K562 (cell line): ENCODE data around the gene SEMA6C. TPM values are rescaled to one million over a fixed set of nuclear protein-coding genes. Genes with fewer than 3 reads are reported as not detected.

Experiments
- ATAC-seq: fragments of 200-7000 bp; cut with Tn5 transposase; 3 replicates; pipeline ENCODE4 v1.9.1; 2020; ENCODE audit warnings: moderate library complexity
- BruUV-seq: library from RNA; stranded (reverse); fragments of 400-500 nt; replicated peaks from 2 replicates; lab custom pipeline; 2021; lab: Mats Ljungman, UMichigan
- CTCF ChIA-PET: fragments of 300-600 bp; formaldehyde crosslinking; extraction: SDS; loops from one replicate; lab custom pipeline; 2021; ENCODE audit warnings: low intra/inter-chr PET ratio; lab: Yijun Ruan, JAX
- POLR2A ChIA-PET: fragments of 300-600, 350-650 bp; sonication (Branson Sonifier 250); formaldehyde crosslinking; extraction: SDS; loops from one replicate; lab custom pipeline; 2021; ENCODE audit warnings: antibody characterized with exemption, inconsistent platforms; lab: Yijun Ruan, JAX
- DNase-seq, 4 experiments: peaks; one replicate each; pipeline versions ENCODE4 v3.0.0 to v3.0.0-alpha.2; 2011 to 2018; ENCODE audit warnings: low spot score in 3 of 4, mixed read lengths in 3 of 4; ENCODE audit errors: extremely low read depth in 1 of 4
- FAIRE-seq: peaks from 2 replicates; lab custom pipeline; 2011; peaks lifted over from hg19 to GRCh38; lab: Jason Lieb, UNC
- H2AFZ ChIP-seq: 2 replicates; pipeline ENCODE4 v1.6.0; 2011; ENCODE audit warnings: low read depth, low read length, control low read depth, inconsistent platforms
- H3K27ac ChIP-seq: fragments of 200-600 bp; 3 replicates; pipeline ENCODE4 v1.8.0; 2011; ENCODE audit warnings: low read depth, mild to moderate bottlenecking, control low read depth, inconsistent platforms, low read length, moderate library complexity, mixed read lengths; ENCODE audit errors: extremely low read depth
- H3K27me3 ChIP-seq, 2 experiments: fragments of 300-600 bp in 1 of 2; 2 replicates in 1 of 2; 3 replicates in 1 of 2; pipeline versions ENCODE4 v1.6.0 to v1.8.0; 2011; ENCODE audit warnings: inconsistent platforms in 2 of 2, low read length in 2 of 2, mild to moderate bottlenecking in 1 of 2, mixed read lengths in 1 of 2, moderate library complexity in 1 of 2; ENCODE audit not compliant: control insufficient read depth in 2 of 2, insufficient read depth in 2 of 2
- H3K36me3 ChIP-seq: fragments of 300-600 bp; 3 replicates; pipeline ENCODE4 v1.8.0; 2011; ENCODE audit warnings: mild to moderate bottlenecking, low read length, inconsistent platforms; ENCODE audit not compliant: control insufficient read depth, insufficient read depth
- H3K4me1 ChIP-seq, 2 experiments: fragments of 200-600 bp in 1 of 2; replicated peaks in 1 of 2; 2 replicates in 1 of 2; 3 replicates in 1 of 2; pipeline versions ENCODE4 v1.5.1 to v1.8.0; 2011; ENCODE audit warnings: inconsistent platforms in 2 of 2, low read length in 2 of 2, mild to moderate bottlenecking in 1 of 2, mixed read lengths in 1 of 2, moderate library complexity in 1 of 2; ENCODE audit not compliant: control insufficient read depth in 2 of 2, insufficient read depth in 2 of 2
- H3K4me2 ChIP-seq: 2 replicates; pipeline ENCODE4 v1.6.1; 2011; ENCODE audit warnings: low read length, control low read depth, inconsistent platforms, mixed read lengths; ENCODE audit not compliant: insufficient read depth
- H3K4me3 ChIP-seq: fragments of 200-600 bp; sonication (generic), shearing (Covaris generic); 2 replicates; pipeline ENCODE4 v1.5.1; 2016; ENCODE audit warnings: control low read depth, inconsistent platforms
- H3K79me2 ChIP-seq: fragments of 200-600 bp; 3 replicates; pipeline ENCODE4 v1.8.0; 2011; ENCODE audit warnings: low read length, inconsistent platforms; ENCODE audit not compliant: control insufficient read depth, insufficient read depth
- H3K9ac ChIP-seq, 2 experiments: 2 replicates each; pipeline versions ENCODE4 v1.6.0 to v1.6.1; 2011; ENCODE audit warnings: low read depth in 2 of 2, low read length in 2 of 2, control low read depth in 1 of 2, inconsistent platforms in 1 of 2, mild to moderate bottlenecking in 1 of 2, mixed read lengths in 1 of 2; ENCODE audit not compliant: insufficient read depth in 1 of 2
- H3K9me1 ChIP-seq: one replicate; pipeline ENCODE4 v1.6.0; 2011; ENCODE audit warnings: inconsistent platforms, mild to moderate bottlenecking, low read length, moderate library complexity; ENCODE audit not compliant: control insufficient read depth, insufficient read depth
- H3K9me3 ChIP-seq: replicated peaks from 2 replicates; pipeline ENCODE4 v1.5.1; 2011; ENCODE audit warnings: low read depth, low read length, inconsistent platforms; ENCODE audit not compliant: control insufficient read depth, insufficient read depth
- H4K20me1 ChIP-seq: replicated peaks from 2 replicates; pipeline ENCODE4 v1.6.1; 2011; ENCODE audit warnings: low read length, inconsistent platforms, mixed read lengths; ENCODE audit not compliant: control insufficient read depth, insufficient read depth
- KDM1A ChIP-seq, 2 experiments: fragments of 450-650 bp; IDR thresholded peaks; 2 replicates each; pipeline ENCODE4 v1.6.1; 2016; ENCODE audit warnings: mild to moderate bottlenecking in 2 of 2
- KDM5B ChIP-seq: fragments of 200-600 bp; sonication (generic); IDR thresholded peaks from 2 replicates; pipeline ENCODE4 v1.6.1; 2012; ENCODE audit warnings: low read depth, mild to moderate bottlenecking, moderate library complexity, low read length, control low read depth, inconsistent platforms; ENCODE audit not compliant: insufficient replicate concordance
- PTTG1 ChIP-seq: fragments of 450-650 bp; IDR thresholded peaks from 2 replicates; pipeline ENCODE4 v1.6.1; 2016; ENCODE audit warnings: low read depth, mild to moderate bottlenecking, missing genetic modification characterization, missing compliant biosample characterization
- SMARCA5 ChIP-seq: fragments of 450-650 bp; IDR thresholded peaks from 2 replicates; pipeline ENCODE4 v1.6.1; 2016
- TEAD2 ChIP-seq: fragments of 450-650 bp; IDR thresholded peaks from 2 replicates; pipeline ENCODE4 v1.6.1; 2016; ENCODE audit warnings: missing genetic modification characterization, control low read depth, missing compliant biosample characterization
- ZNF583 ChIP-seq: fragments of 250-450 bp; sonication (Bioruptor Pico); IDR thresholded peaks from 2 replicates; pipeline ENCODE4 v1.4.0; 2020
- ZSCAN29 ChIP-seq: fragments of 450-650 bp; IDR thresholded peaks from 2 replicates; pipeline ENCODE4 v1.6.1; 2017
- WGBS: fragments of 100-300 bp; shearing (Covaris generic); methylation state at CpG from one replicate; pipeline ENCODE4 v1.1.6; 2016; ENCODE audit warnings: low coverage, mixed read lengths; ENCODE audit not compliant: insufficient coverage; ENCODE audit errors: missing lambda C conversion rate; 5-methylcytosine and 5-hydroxymethylcytosine counted together
- in situ Hi-C: fragments of 300-500 bp; cut with MboI; formaldehyde crosslinking; loops from 4 replicates; pipeline ENCODE4 v1.15.0; 2018; ENCODE audit warnings: inconsistent platforms, mixed read lengths
- intact Hi-C: fragments of 100-400 bp; cut with micrococcal nuclease; formaldehyde crosslinking; loops from 2 replicates; pipeline ENCODE4 v1.14.2; 2022
- polyA plus RNA-seq, 8 experiments: library from polyadenylated mRNA; depleted of rRNA in 4 of 8; stranded (reverse) in 5 of 8; unstranded in 3 of 8; fragments of >200 nt; fragmentation: Nextera tagmentation in 2 of 8; fragmentation: Illumina TruSeq in 1 of 8; extraction: Ambion mirVana in 2 of 8; extraction: Trizol in 1 of 8; gene quantifications; 2 replicates each; pipeline versions ENCODE4 v1.2.1 to v1.2.3, GENCODE V29; 2011 to 2014; ENCODE audit warnings: inconsistent platforms in 1 of 8, missing spikeins in 1 of 8
- total RNA-seq, 7 experiments: library from RNA; depleted of rRNA in 6 of 7; stranded (reverse); fragments of >200 nt in 6 of 7; fragmentation: Illumina TruSeq in 2 of 7; extraction: Trizol in 2 of 7; gene quantifications; 2 replicates each; pipeline versions ENCODE4 v1.2.1 to v1.2.3, GENCODE V29; 2011 to 2021; ENCODE audit warnings: low replicate concordance in 1 of 7
- TF ChIP-seq, protein P1 (sequence below): fragments of 250-450 bp; sonication (Bioruptor Pico); IDR thresholded peaks from 2 replicates; pipeline ENCODE4 v1.4.0; 2020; ENCODE audit warnings: mild to moderate bottlenecking, moderate library complexity
- TF ChIP-seq, protein P2 (sequence below), 2 experiments: IDR thresholded peaks; 2 replicates each; pipeline ENCODE4 v1.6.1; 2012; ENCODE audit warnings: improper control_type of control experiment in 2 of 2, low read depth in 2 of 2, low read length in 2 of 2, borderline replicate concordance in 1 of 2
- TF ChIP-seq, protein P3 (sequence below): fragments of 450-650 bp; IDR thresholded peaks from 2 replicates; pipeline ENCODE4 v1.6.1; 2016; ENCODE audit warnings: borderline replicate concordance
- TF ChIP-seq, protein P4 (sequence below): fragments of 250-450 bp; sonication (Bioruptor Pico); IDR thresholded peaks from 2 replicates; pipeline ENCODE4 v1.4.0; 2020; ENCODE audit warnings: mild to moderate bottlenecking
- TF ChIP-seq, protein P5 (sequence below): fragments of 450-650 bp; IDR thresholded peaks from 2 replicates; pipeline ENCODE4 v1.6.1; 2016; ENCODE audit warnings: low read depth, mild to moderate bottlenecking, moderate library complexity

The SEMA6C gene
- total and polyA plus RNA-seq, 9 of the 15 experiments (the other 6 are each of a cell fraction or from before 2014, with no cell fraction given), result 0.03 to 4.6 (median 0.95) TPM

DNA sequence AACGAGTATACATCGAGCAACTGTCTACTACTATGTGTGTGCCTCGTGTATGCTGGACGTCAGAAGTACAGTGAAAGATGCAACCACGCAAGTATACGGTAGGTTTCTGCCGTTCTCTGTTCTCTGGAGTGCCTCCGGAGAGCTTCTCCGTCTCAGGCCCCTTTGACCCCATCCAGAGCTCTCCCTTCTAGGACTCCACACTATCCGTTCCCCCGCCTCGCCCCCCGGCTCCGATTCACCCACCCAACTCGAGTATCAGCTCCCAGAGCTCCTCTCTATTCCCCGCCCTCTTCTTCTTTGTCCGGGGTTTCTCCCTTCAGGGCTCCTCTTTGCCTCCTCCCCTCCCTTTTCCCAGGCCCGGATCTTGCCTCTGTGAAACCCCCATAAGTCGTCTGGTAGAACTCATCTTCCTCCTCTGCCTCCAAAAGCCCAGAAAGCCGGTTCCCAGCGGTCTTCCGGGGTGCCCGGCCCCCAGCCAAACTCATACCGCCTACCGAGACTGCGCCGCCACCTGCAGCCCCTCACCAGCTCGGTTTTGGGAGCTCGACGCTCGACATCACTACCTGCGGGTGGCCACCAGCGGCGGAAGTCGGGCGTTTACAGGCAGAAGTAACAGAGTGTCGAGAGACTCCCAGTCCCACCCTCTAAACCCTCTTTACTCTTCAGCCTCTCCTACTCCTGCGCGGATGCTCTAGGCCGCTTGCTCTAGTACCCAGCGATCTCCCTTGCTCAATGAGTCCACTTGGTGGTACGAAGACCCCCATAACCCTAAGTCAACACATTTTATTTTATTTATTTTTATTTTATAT, 43.4 kb upstream of the SEMA6C start, which contains the start of gene VPS72:
VPS72 (minus strand) TSS at position 561 of the 809 bp plus-strand sequence; CDS start at position 485, 76 bp downstream.
- POLR2A ChIA-PET, result interaction anchor here (0.6 to 2.0 kb wide), 11 partner anchors 12 to 340 kb away, joined by 3 to 10 read pairs (median 4); partner anchors contain the start of genes PSMD4, SCNM1, TMOD4 and ZNF687
- ATAC-seq (peak; percentile 92), FAIRE-seq (peak; percentile 80), DNase-seq (peak; percentile 91 to 95 (median 92))
- Histone ChIP-seq H3K27ac (peak within 1 kb of the TSS; percentile 74), H2AFZ (peak within 1 kb of the TSS; percentile 89), H3K4me3 (peak within 1 kb of the TSS; percentile 71), H3K27me3 (no peaks in the 10 kb centered on the region), H3K4me1 (peaks cover 8% of the 10 kb centered on the region in 2 experiments; a peak in 4 of 5 replicates), H3K36me3 (peaks cover 11% of the 10 kb centered on the region), H4K20me1 (no peaks in the 10 kb centered on the region), H3K79me2 (peaks cover 35% of the 10 kb centered on the region), H3K4me2 (peak within 1 kb of the TSS; percentile 97), H3K9me3 (no peaks in the 10 kb centered on the region), H3K9ac (peak within 1 kb of the TSS; percentile 92 to 97), H3K9me1 (no peaks in the 10 kb centered on the region)
- CTCF ChIA-PET, result no interaction called here
- BruUV-seq, result no TSS peak
- intact Hi-C loops (loop anchor here (5.0 to 10.0 kb wide), 2 partner anchors 195 to 547 kb away; no protein-coding TSS in a partner anchor), in situ Hi-C loops (no loop called here)
- 1% methylated on average over 38 of the region's 42 CpGs for WGBS
- TF ChIP-seq KDM5B (peak; percentile 91), KDM1A (IDR thresholded peaks at IDR 0.05) (no peak), ZNF583 (no peak), ZSCAN29 (no peak), TEAD2 (tag) (no peak), SMARCA5 (no peak), PTTG1 (tag) (no peak)
- TF ChIP-seq, protein P1, sequence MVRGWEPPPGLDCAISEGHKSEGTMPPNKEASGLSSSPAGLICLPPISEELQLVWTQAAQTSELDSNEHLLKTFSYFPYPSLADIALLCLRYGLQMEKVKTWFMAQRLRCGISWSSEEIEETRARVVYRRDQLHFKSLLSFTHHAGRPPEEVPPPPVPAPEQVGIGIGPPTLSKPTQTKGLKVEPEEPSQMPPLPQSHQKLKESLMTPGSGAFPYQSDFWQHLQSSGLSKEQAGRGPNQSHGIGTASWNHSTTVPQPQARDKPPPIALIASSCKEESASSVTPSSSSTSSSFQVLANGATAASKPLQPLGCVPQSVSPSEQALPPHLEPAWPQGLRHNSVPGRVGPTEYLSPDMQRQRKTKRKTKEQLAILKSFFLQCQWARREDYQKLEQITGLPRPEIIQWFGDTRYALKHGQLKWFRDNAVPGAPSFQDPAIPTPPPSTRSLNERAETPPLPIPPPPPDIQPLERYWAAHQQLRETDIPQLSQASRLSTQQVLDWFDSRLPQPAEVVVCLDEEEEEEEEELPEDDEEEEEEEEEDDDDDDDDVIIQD (CRISPR knock-in tag), result no peak
- TF ChIP-seq, protein P2, sequence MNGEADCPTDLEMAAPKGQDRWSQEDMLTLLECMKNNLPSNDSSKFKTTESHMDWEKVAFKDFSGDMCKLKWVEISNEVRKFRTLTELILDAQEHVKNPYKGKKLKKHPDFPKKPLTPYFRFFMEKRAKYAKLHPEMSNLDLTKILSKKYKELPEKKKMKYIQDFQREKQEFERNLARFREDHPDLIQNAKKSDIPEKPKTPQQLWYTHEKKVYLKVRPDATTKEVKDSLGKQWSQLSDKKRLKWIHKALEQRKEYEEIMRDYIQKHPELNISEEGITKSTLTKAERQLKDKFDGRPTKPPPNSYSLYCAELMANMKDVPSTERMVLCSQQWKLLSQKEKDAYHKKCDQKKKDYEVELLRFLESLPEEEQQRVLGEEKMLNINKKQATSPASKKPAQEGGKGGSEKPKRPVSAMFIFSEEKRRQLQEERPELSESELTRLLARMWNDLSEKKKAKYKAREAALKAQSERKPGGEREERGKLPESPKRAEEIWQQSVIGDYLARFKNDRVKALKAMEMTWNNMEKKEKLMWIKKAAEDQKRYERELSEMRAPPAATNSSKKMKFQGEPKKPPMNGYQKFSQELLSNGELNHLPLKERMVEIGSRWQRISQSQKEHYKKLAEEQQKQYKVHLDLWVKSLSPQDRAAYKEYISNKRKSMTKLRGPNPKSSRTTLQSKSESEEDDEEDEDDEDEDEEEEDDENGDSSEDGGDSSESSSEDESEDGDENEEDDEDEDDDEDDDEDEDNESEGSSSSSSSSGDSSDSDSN (IDR thresholded peaks at IDR 0.05; ENCODE audit: borderline replicate concordance in 1 of 2, low read depth in 2 of 2, low read length in 2 of 2), result peak; percentile 54 to 73; a peak in 2 of 4 replicates
- TF ChIP-seq, protein P3, sequence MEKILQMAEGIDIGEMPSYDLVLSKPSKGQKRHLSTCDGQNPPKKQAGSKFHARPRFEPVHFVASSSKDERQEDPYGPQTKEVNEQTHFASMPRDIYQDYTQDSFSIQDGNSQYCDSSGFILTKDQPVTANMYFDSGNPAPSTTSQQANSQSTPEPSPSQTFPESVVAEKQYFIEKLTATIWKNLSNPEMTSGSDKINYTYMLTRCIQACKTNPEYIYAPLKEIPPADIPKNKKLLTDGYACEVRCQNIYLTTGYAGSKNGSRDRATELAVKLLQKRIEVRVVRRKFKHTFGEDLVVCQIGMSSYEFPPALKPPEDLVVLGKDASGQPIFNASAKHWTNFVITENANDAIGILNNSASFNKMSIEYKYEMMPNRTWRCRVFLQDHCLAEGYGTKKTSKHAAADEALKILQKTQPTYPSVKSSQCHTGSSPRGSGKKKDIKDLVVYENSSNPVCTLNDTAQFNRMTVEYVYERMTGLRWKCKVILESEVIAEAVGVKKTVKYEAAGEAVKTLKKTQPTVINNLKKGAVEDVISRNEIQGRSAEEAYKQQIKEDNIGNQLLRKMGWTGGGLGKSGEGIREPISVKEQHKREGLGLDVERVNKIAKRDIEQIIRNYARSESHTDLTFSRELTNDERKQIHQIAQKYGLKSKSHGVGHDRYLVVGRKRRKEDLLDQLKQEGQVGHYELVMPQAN, result peak; percentile 73; the same call in 1 of the 2 replicates
- TF ChIP-seq, protein P4, sequence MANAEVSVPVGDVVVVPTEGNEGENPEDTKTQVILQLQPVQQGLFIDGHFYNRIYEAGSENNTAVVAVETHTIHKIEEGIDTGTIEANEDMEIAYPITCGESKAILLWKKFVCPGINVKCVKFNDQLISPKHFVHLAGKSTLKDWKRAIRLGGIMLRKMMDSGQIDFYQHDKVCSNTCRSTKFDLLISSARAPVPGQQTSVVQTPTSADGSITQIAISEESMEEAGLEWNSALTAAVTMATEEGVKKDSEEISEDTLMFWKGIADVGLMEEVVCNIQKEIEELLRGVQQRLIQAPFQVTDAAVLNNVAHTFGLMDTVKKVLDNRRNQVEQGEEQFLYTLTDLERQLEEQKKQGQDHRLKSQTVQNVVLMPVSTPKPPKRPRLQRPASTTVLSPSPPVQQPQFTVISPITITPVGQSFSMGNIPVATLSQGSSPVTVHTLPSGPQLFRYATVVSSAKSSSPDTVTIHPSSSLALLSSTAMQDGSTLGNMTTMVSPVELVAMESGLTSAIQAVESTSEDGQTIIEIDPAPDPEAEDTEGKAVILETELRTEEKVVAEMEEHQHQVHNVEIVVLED, result peak; percentile 77
- TF ChIP-seq, protein P5, sequence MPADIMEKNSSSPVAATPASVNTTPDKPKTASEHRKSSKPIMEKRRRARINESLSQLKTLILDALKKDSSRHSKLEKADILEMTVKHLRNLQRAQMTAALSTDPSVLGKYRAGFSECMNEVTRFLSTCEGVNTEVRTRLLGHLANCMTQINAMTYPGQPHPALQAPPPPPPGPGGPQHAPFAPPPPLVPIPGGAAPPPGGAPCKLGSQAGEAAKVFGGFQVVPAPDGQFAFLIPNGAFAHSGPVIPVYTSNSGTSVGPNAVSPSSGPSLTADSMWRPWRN, result no peak
